Islet of Langerhans (tissue), 1 donor: ENCODE data around the gene TEKT5.
"Not testable (repeated sequence)": the region's sequence is repeated elsewhere in the genome, so short reads cannot be mapped to it uniquely, and the experiment has no call there.

Experiments used
- FAIRE-seq: peaks from one replicate; lab custom pipeline; 2011; peaks lifted over from hg19 to GRCh38; lab: Jason Lieb, UNC

The TEKT5 gene

DNA sequence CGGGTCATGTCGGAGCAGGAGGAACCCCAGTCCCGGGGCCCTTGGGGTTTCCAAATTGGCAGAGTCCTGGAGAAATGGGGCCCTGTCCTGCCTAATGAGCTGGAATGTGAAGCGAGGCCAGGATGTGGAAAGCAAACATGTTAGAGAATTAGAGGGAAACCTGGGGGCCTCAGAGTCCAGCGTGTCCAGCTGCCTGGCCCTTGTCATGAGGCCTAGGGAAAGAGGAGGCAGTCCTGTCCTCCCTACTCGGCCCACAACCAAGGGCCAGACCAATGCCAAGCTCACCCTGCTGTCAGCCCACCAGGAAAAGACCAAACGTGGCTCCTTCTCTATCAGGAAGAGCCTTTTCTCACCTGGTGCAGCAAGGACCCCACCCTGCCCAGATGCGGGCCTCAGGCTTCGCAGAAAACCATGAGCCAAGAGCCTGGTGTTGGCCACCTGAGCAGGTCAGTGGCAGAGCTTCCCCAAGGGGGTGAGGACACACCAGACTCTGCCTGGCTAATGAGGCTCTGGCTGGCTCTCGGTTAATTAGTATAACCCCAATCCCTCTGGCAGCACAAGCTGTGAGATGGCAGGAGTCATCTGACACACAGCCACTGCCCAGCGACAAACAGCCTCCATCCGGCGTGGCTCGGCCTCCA lies 10.1 kb downstream of the TEKT5 start:
- no peak for FAIRE-seq

DNA sequence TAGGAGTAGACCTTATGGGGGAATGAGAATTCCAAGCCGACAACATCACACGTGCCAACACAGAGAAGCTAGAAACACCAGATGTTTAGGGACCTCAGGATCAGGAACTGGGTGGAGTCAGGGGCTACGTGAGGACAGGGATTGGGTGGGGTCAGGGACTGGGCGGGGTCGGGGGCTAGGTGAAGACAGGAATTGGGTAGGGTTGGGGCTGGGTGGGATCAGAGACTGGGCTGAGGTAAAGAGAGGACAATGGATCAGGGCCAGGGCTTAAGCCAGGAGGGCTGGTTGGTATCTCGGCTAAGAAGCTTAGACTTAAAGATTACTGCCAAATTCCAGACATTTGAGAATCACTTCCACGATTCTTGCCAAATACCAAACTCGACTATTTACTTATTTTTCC lies 11.6 kb downstream of the TEKT5 start:
- no peak for FAIRE-seq

DNA sequence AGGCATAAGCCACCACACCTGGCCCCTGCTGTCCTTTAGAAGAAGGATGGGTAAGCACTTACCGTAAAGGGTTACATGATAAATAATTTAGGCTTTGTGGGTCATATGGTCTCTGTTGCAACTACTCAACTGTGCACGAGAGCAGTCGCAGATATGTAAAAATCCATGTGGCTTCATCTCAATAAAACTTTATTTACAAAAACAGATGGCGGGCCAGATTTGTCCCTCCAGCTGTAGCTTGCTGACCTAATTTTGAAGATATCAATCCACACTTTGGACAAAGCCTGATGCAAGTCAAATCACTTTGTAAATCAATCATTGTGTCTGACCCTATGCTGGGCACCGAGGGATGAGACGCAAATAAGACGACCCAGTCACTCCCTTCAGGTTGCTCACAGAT lies 12.1 kb downstream of the TEKT5 start:
- FAIRE-seq: no peak

DNA sequence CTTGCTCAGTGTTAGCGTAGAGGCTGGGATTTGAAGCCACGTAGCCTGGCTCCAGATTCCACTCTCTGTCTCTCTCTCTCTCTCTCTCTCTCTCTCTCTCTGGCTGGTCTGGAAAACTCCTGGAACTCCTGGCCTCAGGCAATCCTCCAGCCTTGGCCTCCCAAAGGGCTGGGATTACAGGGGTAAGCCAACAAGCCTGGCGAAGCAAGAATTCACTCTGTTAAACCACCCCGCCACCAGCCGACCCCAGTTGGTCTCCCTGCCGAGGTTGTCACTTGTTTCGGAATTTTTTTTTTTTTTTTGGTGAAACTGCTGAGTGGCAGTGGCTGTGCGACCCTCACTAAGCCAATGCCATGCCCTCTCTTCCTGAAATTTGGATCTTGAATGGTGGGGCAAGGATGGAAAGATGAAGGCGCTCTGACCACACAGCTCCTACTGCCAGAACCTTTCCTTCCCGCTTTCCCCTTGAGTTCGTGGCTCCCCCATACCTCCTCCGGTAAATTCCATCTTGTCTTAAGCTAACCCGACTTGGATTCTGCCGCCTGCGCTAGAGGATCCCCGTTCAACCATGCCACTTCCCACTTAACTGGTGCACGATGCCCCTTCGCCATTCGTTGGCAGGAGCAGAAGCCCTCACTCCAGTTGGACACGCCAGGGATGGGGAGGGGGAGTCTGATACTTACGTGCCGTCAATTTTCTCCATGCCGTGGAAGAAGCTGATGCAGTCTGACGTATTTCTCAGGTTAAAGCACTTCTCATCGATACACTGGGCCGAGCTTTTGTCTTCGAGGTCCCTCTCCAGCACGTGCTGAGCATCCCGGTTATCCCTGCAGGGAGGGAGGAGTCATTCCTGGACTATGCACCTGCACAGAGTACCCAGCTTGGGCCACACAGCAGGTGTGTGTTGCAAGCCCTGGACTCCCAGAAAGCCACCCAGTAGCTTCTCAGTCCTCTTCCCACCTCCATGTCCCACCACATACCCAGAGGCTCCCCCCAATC lies 13.1 kb downstream of the TEKT5 start:
- FAIRE-seq: no peak

DNA sequence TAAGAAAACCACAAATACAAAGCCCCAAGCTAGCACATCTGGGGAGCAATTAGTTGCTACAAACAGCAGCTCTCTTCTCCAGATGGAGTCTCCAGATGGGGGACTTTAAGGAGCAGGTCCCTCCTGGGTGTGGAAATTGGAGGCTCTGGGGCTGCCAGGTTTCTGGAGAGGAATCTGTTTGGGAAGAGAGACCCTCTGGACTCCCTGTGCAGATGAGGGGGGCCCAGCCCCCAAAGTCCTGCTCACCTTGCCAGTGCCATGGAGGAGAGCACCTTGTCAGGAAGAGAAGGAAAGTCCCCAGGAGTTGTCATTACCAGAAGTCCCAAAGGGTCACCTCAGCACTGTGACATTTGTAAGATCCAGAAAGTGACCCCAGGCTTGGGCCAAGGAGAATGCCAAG lies 14.8 kb downstream of the TEKT5 start:
- FAIRE-seq: no peak

DNA sequence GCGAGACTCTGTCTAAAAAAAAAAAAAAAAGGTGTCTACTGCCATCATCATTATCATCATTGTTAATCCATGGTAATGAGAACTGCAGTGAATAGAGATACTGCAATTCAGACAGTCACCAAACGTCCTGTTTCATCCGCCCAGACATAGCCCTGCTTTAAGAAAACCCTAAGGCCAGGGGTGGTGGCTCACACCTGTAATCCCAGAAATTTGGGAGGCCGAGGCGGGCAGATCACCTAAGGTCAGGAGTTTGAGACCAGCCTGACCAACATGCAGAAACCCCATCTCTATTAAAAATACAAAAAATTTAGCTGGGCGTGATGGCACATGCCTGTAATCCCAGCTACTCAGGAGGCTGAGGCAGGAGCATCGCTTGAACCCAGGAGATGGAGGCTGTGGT lies 15.3 kb downstream of the TEKT5 start:
- FAIRE-seq: not testable (repeated sequence)

DNA sequence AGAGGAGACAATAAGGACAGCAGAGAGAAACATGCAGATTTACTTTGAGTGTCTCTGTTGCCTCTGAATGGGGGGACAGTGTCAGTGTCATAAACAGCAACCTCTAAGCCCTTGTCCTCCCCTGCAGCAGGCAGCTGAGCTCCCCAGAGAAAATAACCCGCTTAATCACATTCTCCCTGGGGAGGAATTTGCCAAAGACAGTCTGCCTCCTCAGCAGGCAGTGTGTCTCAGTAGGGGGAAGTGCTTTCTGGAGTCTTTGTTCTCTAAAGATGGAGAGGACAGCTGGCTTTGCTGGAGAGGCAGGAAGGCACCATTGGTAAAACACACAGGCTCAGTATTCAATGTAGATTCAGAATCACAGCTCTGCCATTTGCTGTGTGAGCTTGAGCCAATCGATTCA lies 16.1 kb downstream of the TEKT5 start:
- FAIRE-seq: no peak

DNA sequence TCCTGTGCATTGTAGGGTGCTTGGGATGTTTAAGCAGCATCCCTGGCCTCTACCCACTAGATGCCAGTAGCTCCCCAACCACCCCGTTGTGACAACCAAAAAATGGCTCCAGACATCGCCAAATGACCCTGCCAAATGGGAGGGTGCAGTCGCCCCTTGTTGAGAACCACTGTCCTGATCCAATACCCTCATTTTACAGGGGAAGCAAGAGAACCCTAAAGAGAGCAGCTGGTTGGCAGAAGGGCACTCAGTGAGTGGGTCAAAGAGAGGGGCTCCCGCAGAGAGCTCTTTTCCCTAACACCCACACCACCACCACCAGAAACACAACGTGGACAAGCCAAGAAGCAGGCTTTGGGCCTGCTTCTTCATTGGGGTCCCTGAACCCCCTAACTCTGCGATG lies 18.4 kb downstream of the TEKT5 start:
- no peak for FAIRE-seq

DNA sequence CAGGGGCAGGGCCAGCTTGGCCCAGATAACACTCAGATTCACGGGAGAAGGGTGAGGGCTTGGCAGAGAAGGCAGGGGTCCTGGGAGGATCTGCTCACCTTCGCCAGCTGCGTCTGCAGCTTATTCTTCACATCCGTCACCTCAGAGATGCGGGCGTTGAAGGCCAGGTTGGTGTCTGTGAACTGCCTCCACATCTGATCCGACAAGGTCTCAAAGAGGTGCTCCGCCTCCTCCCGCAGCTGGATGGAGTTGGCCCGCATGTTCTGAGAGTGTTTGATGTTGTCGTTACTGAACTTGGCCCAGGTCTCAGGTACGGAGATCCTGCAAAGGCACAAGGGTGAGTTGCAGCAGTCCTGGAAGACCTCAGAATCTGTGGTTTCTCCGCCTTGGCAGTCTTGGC lies 18.9 kb downstream of the TEKT5 start:
- no peak for FAIRE-seq

DNA sequence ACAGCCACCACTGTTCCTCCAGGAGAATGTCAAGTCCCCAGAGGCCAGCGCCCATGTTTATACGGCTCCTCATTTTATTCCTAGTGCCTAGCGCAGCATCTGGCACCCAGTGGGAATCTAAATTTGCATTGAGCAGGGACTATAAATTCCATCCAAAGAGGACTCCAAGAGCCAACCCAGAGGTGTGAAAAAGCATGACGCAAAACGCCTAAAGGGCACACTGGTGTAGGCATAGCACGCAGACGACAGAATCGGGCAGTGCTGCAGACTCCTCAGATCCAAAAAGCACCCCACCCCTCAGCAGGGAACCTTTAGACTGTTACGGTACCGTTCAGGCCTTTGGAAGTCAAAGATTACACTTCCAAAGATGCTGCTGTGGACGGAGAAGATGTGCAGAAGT lies 19.5 kb downstream of the TEKT5 start:
- no peak for FAIRE-seq

DNA sequence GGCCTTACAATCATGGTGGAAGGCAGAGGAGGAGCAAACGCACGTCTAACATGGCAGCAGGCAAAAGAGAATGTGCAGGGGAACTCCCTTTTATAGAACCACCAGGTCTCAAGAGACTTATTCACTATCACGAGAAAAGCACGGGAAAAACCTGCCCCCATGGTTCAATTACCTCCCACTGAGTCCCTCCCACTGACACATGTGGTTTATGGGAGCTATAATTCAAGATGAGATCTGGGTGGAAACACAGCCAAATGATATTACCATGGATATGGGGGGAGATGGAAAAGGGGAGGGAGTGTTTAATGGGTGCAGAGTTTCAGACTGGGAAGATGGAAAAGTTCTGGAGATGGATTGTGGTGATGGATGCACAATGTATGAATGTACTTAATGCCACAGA lies 23.0 kb downstream of the TEKT5 start:
- no peak for FAIRE-seq

DNA sequence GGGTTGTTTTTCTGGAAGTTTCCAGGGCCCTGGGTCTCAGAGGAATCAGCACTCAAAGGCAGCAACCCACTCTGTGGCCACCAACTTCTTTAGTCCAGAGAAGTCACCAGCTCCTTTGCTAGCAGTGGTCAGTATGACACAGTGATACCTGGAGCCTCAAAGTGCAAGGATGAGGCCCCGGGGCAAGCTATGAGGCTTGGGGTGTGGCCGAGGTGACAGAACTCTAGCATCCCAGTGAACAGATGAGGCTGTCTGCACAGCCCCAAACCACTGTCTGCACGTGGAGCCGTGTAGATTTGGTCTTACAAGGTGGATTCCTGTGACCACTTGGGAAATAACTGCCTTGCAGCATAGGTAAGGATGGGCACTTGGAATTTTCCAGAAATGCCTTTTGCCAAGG lies 24.9 kb downstream of the TEKT5 start:
- no peak for FAIRE-seq

DNA sequence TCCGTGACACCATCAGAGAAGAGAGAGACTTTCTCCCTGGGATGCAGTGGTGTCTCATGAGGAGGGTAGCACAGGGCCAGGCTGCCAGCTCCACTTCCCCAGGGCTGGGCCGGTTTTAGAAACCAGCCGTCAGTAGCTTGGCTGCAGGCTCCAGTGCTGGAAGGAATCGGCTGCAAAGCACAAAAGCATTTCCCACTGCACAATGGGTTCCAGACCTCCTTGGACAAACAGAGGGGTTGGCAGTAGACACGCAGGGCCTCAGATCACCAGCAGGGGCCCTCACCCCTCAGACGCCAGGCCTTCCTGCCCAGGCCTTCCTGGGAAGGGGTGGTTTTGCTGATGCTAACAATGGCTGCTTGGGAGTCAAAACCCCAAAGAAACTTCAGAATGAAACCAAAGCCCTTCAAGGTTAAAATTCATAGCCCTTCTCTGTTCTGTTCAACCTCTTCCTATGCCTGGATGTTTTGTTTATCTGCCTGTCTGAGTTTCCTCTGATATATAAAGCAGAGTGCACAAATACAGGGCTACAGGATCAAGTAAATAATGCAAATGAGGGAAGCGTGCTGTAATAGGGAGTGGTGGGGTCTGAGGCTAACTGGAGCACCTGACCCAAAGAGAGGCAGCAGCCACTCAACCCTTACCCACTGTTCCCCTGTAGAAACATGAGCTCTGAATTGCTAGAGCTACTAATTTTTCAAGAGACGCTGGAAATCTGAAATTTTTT lies 26.2 kb downstream of the TEKT5 start:
- no peak for FAIRE-seq

DNA sequence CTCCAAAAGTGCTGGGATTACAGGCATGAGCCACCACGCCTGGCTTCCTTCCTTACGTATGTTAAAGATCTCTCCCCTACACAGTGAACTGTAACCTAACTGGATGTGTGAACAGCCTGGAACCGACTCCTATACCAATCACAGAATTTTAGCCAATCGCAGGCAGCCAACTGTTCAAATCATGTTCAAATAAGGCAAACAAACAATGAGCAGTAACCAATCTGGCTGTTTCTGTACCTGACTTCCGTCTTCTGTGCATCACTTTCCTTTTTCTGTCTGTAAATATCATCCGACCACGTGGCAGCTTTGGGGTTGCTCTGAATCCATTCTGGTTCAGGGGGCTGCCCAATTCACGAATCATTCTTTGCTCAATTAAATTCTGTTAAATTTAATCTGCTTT lies 27.5 kb downstream of the TEKT5 start:
- FAIRE-seq: no peak

DNA sequence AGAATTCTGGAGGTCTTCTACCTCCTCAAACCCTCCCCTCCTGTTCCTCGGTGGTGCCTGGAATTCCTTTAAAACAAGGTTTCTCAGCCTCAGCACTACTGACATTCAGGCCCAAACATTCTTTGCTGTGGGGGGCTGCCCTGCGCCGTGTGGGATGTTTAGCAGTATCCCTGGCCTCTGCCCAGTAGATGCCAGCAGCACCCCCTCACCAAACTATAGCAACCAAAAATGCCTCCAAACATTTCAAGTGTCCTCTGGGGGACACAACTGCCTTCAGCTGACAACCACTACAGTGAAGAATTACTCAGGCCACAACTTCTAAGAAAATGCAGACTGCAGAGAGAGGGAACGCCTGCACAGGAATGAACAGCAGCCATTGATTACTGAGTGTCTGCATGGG lies 28.4 kb downstream of the TEKT5 start:
- FAIRE-seq: no peak

DNA sequence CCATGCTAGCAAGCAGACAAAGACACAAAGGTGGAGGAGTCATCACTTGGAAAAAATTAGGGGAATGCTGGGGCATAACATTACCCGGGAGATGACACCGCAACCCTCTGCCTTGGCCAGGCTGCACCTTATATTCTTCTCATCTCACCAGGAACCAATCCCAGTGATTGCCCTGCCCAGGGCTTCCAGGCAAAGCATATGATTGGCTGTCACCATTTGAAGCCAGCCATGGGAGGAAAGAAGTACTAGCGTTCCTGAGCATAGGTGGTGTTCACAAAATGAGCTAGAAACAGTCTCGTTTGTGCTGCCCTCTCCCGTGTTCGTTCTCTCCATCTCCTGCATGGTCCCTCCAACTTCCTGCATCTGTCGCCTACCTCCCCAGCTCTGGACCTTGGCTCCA lies 29.6 kb downstream of the TEKT5 start:
- no peak for FAIRE-seq

DNA sequence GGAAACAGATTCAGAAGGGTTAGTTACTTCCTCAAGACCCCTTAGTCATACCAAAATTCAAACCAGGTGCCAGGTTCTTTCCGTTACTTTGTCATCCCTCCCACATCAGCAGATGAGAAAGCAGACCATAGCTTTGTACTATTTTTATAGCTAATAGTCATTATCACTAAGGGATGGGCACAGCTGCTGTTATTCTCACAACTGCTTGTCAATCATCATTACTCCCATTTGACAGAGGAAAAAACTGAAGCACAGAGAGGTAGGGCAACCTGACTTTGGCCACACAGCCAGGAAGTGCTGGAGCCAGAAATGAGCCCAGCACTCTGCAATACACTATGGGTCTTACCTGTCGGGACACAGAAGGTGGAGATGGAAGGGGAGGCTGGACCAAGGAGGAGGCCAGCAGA lies 30.0 kb downstream of the TEKT5 start:
- no peak for FAIRE-seq

DNA sequence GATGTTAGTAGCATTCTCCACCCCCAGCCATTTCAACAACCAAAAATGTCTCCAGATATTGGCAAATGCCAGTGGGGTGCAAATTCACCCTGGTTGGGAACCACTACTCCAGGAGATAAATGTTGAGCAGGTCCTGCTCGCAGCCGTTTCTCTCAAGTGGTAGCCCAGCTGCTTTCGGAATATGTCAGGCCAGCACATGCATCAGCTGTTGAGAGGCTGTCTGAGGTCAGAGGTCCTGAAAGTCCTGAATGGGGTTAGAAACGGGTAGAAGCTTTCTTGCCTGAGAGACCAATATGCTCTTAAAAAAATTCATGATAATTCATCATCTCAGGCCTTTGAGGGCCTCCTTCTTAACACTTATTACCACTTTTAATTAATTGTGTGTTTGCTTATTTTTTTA lies 31.0 kb downstream of the TEKT5 start:
- FAIRE-seq: no peak

DNA sequence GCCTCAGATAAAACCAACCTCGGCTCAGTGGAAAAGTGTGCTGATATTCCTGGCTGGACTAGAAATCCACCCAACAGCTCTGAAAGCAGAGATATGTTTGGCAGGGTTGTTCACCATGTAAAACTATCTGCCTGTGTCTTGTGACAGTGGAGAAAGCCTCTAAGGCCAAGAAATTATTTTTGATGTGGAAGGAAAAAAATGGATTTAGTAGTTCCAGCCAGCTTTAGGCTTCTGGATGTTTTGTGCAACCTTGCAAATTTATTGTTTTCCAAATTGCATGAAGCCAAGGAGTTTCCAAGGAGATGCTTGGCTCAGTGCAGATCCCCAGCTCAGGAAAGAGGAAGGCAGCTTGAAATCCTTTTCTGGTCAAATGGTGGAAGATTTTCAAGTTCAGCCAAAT lies 31.6 kb downstream of the TEKT5 start:
- no peak for FAIRE-seq

DNA sequence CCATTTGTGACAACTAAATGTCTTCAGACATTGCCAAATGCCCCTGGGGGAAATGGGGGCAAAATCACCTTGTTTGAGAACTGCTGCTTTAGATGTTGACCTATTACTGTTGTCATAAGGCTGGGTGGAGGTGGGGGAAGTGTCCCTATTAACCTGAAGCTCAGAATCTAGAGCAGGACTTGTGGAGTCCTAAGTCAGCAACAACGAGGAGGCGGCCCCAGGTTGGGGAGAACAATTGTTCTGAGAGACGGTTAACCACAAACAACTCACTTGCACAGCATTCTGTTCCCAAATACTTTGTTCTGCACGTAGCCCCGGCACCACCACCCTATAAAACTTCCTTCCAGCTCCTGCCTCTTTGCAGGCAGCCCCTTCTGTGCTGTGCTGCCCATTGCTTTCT lies 32.5 kb downstream of the TEKT5 start:
- no peak for FAIRE-seq

DNA sequence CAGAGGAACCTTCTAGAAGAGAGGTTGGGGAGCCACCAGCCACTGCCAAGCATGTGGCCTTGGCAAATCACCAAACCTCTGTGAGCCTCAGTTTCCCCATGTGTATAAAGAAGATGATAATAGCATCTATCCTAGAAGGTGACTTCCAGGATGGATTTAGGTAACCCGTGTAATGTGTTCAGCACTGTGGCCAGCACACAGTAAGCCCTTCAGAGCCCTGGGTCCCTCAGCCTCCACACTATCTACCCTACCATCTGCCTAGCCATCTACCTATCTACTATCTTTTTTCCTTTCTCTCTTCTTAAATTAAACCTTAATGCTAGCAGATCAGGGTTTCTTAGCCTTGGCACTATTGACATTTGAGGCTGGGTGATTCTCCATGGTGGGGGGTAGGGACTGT lies 33.0 kb downstream of the TEKT5 start:
- no peak for FAIRE-seq

DNA sequence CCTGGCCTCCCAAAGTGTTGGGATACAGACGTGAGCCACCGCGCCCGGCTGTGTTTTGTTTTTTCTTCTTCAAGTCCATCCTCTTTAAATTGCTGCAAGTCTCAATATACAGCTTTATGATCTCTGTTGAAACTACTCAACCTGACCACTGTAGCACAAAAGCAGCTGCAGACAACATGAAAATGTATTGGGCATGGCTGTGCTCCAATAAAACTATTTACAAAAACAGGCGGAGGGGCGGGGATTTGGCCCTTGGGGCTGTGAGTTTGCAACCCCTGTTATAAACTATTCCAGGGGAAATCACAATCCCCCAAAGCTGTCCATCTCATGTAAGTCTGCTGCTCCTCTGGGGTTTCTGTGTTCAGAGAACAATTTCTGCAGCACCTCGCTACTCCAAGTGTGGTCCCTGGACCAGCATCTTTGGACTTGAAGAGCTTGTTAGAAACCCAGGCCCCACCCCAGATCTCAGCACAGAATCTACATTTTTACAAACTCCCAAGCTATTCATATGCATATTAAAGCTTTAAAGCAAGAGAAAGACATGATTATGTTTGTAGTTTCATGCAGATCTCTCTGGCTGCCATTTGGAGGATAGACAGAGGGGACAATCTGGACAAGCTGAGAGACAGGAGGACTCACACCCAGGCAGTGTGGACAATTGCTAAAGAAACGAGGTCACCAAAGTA lies 33.6 kb downstream of the TEKT5 start:
- no peak for FAIRE-seq

DNA sequence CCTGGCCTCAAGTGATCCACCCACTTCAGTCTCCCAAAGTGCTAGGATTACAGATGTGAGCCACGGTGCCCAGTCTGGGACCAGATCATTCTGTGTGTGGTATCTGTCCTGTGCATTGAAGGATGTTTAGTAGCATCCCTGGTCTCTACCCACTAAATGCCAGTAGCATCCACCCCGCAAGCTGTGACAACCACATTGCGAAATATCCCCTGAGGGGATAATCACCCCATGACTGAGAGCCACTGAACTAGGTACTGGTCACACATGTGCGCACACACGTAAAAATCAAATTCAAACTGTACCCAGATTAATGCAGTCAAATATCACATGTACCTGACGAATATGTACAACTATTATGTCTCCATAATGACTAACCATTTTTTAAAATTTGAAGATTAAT lies 35.8 kb downstream of the TEKT5 start:
- no peak for FAIRE-seq
